HCT116 (cell line): ENCODE results near the gene RASA4.
"Not testable (repeated sequence)": the region's sequence is repeated elsewhere in the genome, so short reads cannot be mapped to it uniquely, and the experiment has no call there.

ENCODE experiments used
- ATF3 ChIP-seq: IDR thresholded peaks from 2 replicates; pipeline ENCODE4 v1.6.1; 2012
- CTCF ChIP-seq, 3 experiments: fragments of 200-600 bp in 1 of 3; sonication (generic) in 1 of 3; IDR thresholded peaks in 2 of 3; conservative IDR thresholded peaks in 1 of 3; 2 replicates each; pipeline ENCODE4 v1.5.1; 2012 to 2017; ENCODE audit warnings: low read depth in 2 of 3, low read length in 2 of 3, antibody characterized with exemption in 1 of 3, borderline replicate concordance in 1 of 3, control low read depth in 1 of 3, mild to moderate bottlenecking in 1 of 3, mixed read lengths in 1 of 3, mixed run types in 1 of 3, moderate library complexity in 1 of 3; ENCODE audit not compliant: insufficient read depth in 1 of 3
- ELF1 ChIP-seq: IDR thresholded peaks from 2 replicates; pipeline ENCODE4 v1.6.1; 2012; ENCODE audit warnings: low read depth, borderline replicate concordance
- EZH2 ChIP-seq: fragments of 200-600 bp; sonication (generic); IDR thresholded peaks from 2 replicates; pipeline ENCODE4 v1.6.1; 2017; ENCODE audit warnings: antibody characterized with exemption, mixed run types
- JUND ChIP-seq: IDR thresholded peaks from 2 replicates; pipeline ENCODE4 v1.6.1; 2012
- MAX ChIP-seq: IDR thresholded peaks from 2 replicates; pipeline ENCODE4 v1.6.1; 2012
- POLR2A ChIP-seq: IDR thresholded peaks from 2 replicates; pipeline ENCODE4 v1.7.0; 2011; ENCODE audit warnings: borderline replicate concordance; ENCODE audit not compliant: insufficient read depth, insufficient read length; ENCODE audit errors: extremely low read depth
- POLR2AphosphoS5 ChIP-seq: IDR thresholded peaks from 2 replicates; pipeline ENCODE4 v1.6.1; 2011; ENCODE audit warnings: mild to moderate bottlenecking, low read depth, low read length, moderate library complexity
- RAD21 ChIP-seq: IDR thresholded peaks from 2 replicates; pipeline ENCODE4 v1.6.1; 2012; ENCODE audit warnings: low read depth, mild to moderate bottlenecking
- REST ChIP-seq: IDR thresholded peaks from 2 replicates; pipeline ENCODE4 v1.6.1; 2012; ENCODE audit warnings: low read depth
- SIN3A ChIP-seq: IDR thresholded peaks from 2 replicates; pipeline ENCODE4 v1.6.1; 2012; ENCODE audit warnings: low read depth
- SP1 ChIP-seq: IDR thresholded peaks from 2 replicates; pipeline ENCODE4 v1.6.1; 2012; ENCODE audit warnings: low read depth
- SRF ChIP-seq: IDR thresholded peaks from 2 replicates; pipeline ENCODE4 v1.6.1; 2012; ENCODE audit warnings: low read depth
- ZFX ChIP-seq: fragments of 450-650 bp; IDR thresholded peaks from 2 replicates; pipeline ENCODE4 v1.6.1; 2017

- TF ChIP-seq EZH2; CTCF (IDR thresholded peaks at IDR 0.05 in 2 of 3, conservative IDR thresholded peaks at IDR 0.05 in 1 of 3; ENCODE audit: borderline replicate concordance in 1 of 3, insufficient read depth in 1 of 3, low read depth in 2 of 3, low read length in 2 of 3); REST; POLR2A; RAD21; ZFX; ATF3; ELF1; SRF; MAX; JUND; SIN3A; SP1; POLR2AphosphoS5: not testable (repeated sequence)
Observed at GRCh38 chr7:102540604-102541003, 76.0 kb downstream of the RASA4 start.
